ENCODE measurements around the gene ZFYVE21.

Gene ZFYVE21

DNA sequence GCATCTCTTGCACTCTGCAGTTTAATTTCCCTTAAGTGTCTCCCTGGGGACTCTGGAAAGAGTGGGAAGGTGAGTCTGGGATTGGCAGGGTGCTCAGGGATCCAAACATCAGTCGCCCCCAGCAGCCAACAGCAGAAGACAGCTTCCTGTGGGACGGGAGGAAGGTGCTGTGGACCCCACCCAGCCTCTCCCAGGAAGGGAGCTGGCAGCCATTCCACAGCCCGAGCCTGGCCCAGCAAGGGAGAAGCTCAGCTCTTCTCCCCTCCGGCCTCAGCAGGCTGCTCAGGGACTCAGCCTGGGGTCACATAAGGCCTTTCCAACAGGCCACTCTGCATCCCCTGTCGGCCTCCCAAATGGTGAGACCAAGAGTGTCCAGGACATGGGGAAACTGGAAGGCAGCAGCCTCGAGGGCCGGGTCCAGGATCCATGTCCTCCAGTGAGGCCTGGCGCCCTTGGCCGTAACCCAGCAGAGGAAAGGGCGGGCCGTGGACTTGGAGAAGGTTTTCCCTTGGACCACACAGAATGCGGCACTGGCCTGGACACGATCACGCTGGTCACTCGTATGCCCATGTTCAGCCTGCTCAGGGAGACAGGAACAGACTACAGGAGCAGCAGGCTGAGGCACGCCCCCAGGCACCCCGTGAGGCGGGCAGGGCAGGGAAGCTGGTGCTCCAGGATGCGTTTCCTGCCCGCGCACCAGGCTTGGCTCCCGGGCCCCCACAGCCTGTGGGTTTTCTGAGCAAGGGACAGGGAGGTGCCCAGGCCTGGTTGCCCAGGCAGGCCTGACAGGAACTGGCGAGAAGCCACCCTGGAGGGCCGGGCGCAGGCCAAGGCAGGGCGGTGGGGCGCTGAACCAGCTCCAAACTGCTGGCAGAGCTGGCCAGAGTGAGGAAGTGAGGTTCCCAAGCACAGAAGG is 3.8 kb upstream of the ZFYVE21 start:
- CTCF ChIA-PET = no interaction called here
- TF ChIP-seq, protein P1, sequence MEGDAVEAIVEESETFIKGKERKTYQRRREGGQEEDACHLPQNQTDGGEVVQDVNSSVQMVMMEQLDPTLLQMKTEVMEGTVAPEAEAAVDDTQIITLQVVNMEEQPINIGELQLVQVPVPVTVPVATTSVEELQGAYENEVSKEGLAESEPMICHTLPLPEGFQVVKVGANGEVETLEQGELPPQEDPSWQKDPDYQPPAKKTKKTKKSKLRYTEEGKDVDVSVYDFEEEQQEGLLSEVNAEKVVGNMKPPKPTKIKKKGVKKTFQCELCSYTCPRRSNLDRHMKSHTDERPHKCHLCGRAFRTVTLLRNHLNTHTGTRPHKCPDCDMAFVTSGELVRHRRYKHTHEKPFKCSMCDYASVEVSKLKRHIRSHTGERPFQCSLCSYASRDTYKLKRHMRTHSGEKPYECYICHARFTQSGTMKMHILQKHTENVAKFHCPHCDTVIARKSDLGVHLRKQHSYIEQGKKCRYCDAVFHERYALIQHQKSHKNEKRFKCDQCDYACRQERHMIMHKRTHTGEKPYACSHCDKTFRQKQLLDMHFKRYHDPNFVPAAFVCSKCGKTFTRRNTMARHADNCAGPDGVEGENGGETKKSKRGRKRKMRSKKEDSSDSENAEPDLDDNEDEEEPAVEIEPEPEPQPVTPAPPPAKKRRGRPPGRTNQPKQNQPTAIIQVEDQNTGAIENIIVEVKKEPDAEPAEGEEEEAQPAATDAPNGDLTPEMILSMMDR (IDR thresholded peaks at IDR 0.05; ENCODE audit: insufficient read depth, low read length, missing control alignments) = no peak
- POLR2A ChIA-PET = no interaction called here
- DNase-seq (ENCODE audit: low read depth, low spot score) = no peak
- no peak overlapping the region for H3K4me3 ChIP-seq (ENCODE audit: low read depth, low read length)

DNA sequence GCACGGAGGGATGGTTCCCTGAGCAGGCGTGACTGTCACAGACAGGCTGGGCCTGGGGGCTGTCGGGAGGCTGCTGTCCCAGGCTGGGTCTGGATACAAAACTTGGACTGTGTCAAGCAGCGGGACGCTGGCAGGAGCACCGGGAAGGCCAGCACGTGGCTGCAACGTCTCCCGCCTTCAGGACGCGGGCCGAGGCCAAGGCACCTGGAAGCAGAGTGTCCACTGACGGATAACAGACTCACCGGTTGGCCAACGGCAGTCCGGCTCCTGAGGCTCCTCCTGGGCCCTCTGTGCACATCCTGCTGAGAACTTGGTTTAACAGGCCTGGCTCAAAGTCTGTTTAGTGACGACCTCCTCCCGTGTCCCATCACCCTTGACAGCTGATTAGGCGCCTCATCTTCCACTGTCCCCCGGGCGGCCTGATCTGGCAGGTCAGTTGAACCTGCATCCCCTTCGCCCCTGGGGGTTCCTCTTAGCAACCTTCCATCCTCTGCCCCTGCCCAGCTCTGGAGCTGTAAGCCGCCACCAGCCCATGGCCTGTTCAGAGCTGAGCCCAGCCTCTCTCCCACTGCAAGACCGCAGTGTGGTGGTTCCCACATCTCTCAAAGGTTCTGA is 2.9 kb upstream of the ZFYVE21 start:
- ChIA-PET POLR2A (no interaction called here), CTCF (no interaction called here)
- no peak for DNase-seq (ENCODE audit: low read depth, low spot score)
- no peak overlapping the region for H3K4me3 ChIP-seq (ENCODE audit: low read depth, low read length)
- TF ChIP-seq, protein P1 (IDR thresholded peaks at IDR 0.05; ENCODE audit: insufficient read depth, low read length, missing control alignments) = no peak

DNA sequence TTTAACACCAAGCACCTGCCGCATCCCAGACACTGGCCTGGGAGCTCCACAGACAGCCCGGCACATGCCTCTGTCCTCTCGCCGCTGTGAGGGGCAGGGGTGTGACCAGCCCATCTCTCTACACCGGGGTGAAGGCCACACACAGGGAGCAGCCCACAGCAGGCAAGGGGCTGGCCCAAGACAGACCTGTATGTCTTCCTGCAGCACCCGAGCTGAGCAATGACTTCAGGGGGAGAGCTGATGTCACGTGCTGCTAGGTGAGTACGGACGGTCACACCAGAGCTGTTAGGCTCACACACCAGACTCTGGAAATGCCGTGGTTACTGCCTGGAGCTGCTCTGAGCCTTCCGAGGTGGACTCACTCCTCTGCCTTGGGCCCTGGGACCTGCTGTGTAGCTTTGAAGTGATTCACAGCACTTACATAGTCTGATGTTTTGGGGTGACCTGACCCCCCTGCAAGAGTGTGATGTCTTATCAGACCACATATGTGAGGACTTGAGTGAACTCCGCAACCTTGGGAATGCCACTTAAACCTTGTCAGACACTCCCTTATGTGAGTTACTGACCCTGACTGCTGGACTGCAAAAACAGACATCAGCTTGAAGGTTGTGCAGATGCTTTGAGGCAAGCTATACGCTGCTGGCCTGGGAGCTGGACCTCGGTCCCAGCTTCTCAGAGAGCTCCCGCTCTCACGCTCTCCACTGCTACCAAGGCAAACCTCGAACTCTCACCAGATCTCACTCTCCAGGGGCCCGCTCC is 2.1 kb upstream of the ZFYVE21 start:
- no peak overlapping the region for H3K4me3 ChIP-seq (ENCODE audit: low read depth, low read length)
- TF ChIP-seq, protein P1 (IDR thresholded peaks at IDR 0.05; ENCODE audit: insufficient read depth, low read length, missing control alignments) = no peak
- DNase-seq (ENCODE audit: low read depth, low spot score) = no peak
- CTCF ChIA-PET = no interaction called here
- POLR2A ChIA-PET = no interaction called here

DNA sequence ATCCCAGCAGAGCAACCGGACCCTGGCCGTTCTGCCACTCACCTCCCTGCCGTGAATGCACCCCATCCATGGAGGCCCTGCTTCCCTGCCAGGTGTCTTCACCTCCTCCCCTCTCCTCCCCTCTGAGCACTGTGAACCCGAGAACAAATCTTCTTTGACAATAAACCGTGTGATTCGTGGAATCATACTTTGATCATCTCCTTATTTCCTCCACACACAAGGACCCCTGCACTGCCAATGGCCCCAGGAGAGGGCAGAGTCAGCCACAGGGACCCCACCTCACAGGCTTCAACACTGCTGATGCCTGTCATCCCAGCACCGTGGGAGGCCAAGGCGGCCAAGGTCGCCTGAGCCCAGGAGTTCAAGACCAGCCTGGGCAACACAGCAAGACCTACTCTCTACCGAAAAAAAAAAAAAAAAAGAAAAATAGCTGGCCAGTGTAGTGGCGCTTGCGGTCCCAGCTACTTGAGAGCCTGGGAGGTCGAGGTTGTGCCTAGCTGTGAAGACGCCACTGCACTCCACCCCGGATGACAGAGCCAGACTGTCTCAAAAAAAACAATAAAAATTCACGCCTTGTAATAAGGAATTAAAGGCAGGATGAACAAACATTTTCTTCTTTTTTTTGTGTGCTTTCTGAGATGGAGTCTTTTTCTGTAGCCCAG is 1.4 kb upstream of the ZFYVE21 start:
- TF ChIP-seq, protein P1 (IDR thresholded peaks at IDR 0.05; ENCODE audit: insufficient read depth, low read length, missing control alignments) = no peak
- no peak for DNase-seq (ENCODE audit: low read depth, low spot score)
- POLR2A ChIA-PET = interaction anchor here (0.6 to 0.7 kb wide), 2 partner anchors 10 to 11 kb away, joined by 3 read pairs; no protein-coding TSS in a partner anchor
- CTCF ChIA-PET = no interaction called here
- peak overlapping the region; percentile 64 for H3K4me3 ChIP-seq (ENCODE audit: low read depth, low read length)

DNA sequence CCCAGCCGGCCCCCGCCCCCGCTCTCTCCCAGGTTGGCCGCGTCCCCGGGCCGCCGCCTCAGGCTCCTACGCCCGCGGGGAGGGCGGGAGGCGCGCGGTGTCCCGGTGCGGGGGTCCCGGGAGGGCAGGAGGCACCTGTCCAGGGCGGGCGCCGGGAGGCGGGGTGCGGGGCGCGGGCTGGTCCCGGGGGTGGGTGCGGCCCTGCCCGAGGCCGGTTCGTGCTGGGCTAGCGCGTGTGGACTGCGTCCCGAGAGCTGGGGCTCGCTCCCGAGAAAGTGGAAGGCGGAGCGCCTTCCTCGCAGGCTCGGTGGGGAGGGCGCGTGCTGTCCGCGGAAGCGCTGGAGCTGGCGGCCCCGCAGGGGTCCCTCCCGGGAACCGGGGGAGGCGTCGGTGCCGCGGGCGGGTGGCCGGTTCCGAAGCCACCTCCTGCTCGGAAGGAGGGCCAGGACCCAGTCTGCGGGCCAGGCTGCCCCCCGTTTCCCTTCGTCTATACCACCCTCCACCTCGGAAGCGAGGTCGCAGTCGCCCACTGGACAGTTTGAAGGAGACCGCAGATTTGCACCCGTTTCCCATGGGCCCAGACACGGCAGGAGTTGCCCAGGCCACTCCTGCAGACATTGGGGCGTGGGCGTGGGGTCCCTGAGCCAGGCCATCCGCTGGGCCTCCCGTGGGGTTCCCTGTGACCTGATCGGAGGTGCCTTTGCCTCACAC is 636 bp downstream of the ZFYVE21 start:
- POLR2A ChIA-PET = interaction anchor here (0.6 to 1.4 kb wide), 4 partner anchors 10 to 371 kb away, joined by 3 to 5 read pairs (median 3); no protein-coding TSS in a partner anchor

More for the DNA sequence above, 636 bp downstream of the ZFYVE21 start:
- CTCF ChIA-PET = no interaction called here
- TF ChIP-seq, protein P1 (IDR thresholded peaks at IDR 0.05; ENCODE audit: insufficient read depth, low read length, missing control alignments) = no peak
- no peak for DNase-seq (ENCODE audit: low read depth, low spot score)
- H3K4me3 ChIP-seq (ENCODE audit: low read depth, low read length) = peak overlapping the region; percentile 64

Data from AG04449 (cell line).